Bronchus fibroblast of lung (primary cell): ENCODE results near the gene YIF1B. TPM values are rescaled to one million over a fixed set of nuclear protein-coding genes. Genes with fewer than 3 reads are reported as not detected.

ENCODE experiments used
- total RNA-seq: library from RNA; depleted of rRNA; stranded (reverse); fragments of >200 nt; gene quantifications from 2 replicates; pipeline ENCODE4 v1.2.3, GENCODE V29; 2015

The YIF1B gene
- 126 TPM in 2 replicates for total RNA-seq

GRCh38 chr19:38315657-38316476 is at the start of gene YIF1B:
Gene YIF1B (minus strand): TSS chr19:38315947. CDS start chr19:38315917, 30 bp downstream.

GRCh38 chr19:38319421-38320258 is 3.9 kb upstream of the YIF1B start, which contains the start of gene KCNK6:
Gene KCNK6 (plus strand): TSS chr19:38319845. CDS start chr19:38319951, 106 bp downstream.

GRCh38 chr19:38303517-38304351 is 12.0 kb downstream of the YIF1B start, which contains the start of gene C19orf33:
Gene C19orf33 (plus strand): TSS chr19:38304251. CDS start chr19:38304262, 11 bp downstream.

GRCh38 chr19:38264486-38265212 is 51.1 kb downstream of the YIF1B start, which contains the start of gene SPINT2:
Gene SPINT2 (plus strand): TSS chr19:38264573. CDS start chr19:38264893, 320 bp downstream.

Other genes starting within 250 kb of the YIF1B start
- gene DPF1, start 91.7 kb downstream of the YIF1B start, total RNA-seq, result 3.5 and 3.6 TPM in 2 replicates
- 6.7 and 7.6 TPM in 2 replicates for gene PPP1R14A, start 59.6 kb downstream of the YIF1B start, total RNA-seq
- 3.3 and 4.2 TPM in 2 replicates for gene SPINT2, start 51.4 kb downstream of the YIF1B start, total RNA-seq
- gene C19orf33, start 11.7 kb downstream of the YIF1B start, total RNA-seq, result 8.7 and 21.1 TPM in 2 replicates
- gene KCNK6, start 3.9 kb upstream of the YIF1B start, total RNA-seq, result 3.2 and 3.4 TPM in 2 replicates
- gene CATSPERG, start 19.9 kb upstream of the YIF1B start, total RNA-seq, result 0.17 TPM in 1 of 2 replicates, not detected in the other
- gene PSMD8, start 58.6 kb upstream of the YIF1B start, total RNA-seq, result 414 and 429 TPM in 2 replicates
- gene GGN, start 72.1 kb upstream of the YIF1B start, total RNA-seq, result 0.59 and 2.5 TPM in 2 replicates
- 0.84 and 1.5 TPM in 2 replicates for gene SPRED3, start 72.8 kb upstream of the YIF1B start, total RNA-seq
- 12.8 and 17.3 TPM in 2 replicates for gene FAM98C, start 87.1 kb upstream of the YIF1B start, total RNA-seq
- not detected in 2 replicates for gene RASGRP4, start 110.3 kb upstream of the YIF1B start, total RNA-seq
- under 0.01 TPM in 1 of 2 replicates, not detected in the other for gene RYR1, start 117.7 kb upstream of the YIF1B start, total RNA-seq